Islet of Langerhans (tissue), 1 donor: Measurements from ENCODE around the gene MYH3.
A peak's percentile ranks its signal among the peaks of the same experiment; 100 is the strongest.

Experiments used
- FAIRE-seq: peaks from one replicate; lab custom pipeline; 2011; peaks lifted over from hg19 to GRCh38; lab: Jason Lieb, UNC

Gene MYH3

DNA sequence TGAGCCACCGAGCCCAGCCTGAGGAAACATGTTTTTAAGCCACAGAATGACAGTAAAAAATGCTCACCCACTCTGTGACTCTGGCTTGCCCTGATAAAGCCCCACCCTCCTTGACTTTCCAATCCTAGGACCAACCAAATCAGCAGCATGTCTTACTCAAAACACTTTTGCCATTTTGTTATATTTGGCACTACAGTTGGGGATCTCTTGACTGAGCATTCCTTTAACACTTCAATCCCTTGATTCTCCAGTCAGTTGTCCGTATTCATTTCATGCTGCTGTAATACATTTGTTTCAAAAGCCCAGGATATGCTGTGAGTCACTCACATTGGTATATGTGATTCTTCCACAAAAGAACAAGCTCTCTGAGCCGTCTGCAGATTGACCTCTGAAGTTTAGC, 8.2 kb downstream of the MYH3 start:
- FAIRE-seq: no peak

DNA sequence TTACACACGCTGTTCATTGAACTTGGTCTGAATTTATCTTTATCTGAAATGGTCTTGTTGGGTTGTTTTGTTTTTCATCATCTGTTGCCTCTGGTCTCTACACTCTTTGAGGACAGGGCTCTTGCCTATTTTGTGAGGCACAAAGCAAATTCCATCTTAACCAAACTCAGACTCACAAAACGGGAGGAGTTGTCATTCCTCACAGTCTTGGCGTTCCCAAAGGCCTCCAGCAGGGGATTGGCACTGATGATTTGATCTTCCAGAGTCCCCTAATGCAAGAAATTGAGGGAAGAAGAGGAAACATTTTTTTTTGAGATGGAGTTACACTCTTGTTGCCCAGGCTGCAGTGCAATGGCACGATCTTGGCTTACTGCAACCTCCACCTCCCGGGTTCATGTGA, 8.7 kb downstream of the MYH3 start:
- FAIRE-seq: no peak

DNA sequence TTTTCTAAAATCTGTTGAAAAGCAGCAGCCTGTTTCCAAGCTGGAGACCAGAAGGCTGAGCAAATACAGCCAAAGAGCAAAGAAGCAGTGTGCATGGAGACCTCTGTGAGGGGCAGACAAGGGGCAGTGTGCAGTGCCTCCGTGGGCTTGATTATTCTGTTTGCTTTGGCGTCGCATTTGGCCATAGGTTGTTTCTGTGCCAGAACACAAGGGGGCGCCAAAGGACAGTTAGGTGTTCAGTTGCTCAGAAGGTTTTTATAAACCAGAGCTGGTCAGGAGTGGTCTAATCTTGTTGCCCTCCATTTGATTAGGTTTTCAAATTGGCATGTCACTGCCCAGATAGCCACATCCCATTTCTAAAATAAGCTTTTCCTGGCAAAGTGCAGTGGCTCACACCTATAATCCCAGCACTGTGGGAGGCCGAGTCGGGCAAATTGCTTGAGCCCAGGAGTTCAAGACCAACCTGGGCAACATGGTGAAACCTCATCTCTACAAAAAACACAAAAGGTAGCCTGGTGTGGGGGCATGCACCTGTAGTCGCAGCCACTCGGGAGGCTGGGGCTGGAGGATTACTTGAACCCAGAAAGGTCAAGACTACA, 10.6 kb downstream of the MYH3 start:
- no peak for FAIRE-seq

DNA sequence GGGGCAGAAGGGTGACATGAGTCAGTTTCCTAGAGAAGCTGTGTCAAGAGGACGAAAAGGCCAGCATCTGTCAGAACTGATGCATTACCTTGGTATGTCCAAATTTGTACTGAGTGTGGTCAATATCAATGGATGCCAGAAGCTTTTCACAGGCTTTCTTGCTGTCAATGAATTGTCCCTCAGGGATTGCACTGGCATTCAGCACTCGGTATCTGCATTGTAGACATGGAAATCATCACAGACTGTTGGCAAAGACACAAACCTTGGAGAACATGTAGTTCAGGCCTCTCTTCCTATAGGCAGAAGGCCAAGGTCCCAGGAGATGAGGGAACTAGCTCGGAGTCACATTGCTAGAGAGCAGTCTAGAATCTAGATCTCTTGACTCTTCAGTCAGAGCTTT, 16.6 kb downstream of the MYH3 start:
- FAIRE-seq: no peak

DNA sequence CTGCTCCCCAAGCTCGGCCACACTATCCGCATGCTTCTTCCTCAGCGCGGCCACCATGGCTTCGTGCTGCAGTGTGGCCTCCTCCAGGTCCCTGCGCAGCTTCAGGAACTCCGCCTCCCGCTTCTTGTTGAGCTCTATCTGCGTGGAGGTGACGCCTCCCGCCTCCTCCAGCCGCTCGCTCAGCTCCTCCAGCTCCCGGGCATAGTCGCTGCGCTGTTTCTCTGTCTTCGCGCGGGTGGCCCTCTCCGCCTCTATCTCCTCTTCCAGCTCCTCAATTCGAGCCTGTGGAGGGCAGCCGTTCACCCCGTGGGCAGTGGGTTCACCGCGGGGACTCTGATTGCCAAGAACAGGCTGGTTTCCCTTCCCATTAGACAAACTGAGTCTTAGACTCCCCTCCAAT, 19.0 kb downstream of the MYH3 start:
- no peak for FAIRE-seq

DNA sequence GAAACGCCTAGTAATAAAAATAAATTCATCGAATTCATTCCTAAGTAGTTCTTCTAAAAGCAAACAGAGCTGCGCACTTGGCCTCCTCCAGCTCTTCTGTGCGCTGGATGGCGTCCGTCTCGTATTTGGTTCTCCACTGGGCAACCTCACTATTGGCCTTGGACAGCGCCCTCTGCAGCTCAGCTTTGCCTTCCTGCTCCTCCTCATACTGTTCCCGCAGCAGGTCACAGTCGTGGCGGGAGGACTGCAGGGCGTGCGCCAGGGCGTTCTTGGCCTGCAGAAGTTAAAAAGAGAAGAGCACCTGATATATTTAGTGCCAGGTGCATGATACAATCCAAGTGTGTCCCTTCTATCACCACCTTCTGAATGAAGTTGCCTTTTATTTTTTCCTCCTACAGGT, 21.8 kb downstream of the MYH3 start:
- no peak for FAIRE-seq

DNA sequence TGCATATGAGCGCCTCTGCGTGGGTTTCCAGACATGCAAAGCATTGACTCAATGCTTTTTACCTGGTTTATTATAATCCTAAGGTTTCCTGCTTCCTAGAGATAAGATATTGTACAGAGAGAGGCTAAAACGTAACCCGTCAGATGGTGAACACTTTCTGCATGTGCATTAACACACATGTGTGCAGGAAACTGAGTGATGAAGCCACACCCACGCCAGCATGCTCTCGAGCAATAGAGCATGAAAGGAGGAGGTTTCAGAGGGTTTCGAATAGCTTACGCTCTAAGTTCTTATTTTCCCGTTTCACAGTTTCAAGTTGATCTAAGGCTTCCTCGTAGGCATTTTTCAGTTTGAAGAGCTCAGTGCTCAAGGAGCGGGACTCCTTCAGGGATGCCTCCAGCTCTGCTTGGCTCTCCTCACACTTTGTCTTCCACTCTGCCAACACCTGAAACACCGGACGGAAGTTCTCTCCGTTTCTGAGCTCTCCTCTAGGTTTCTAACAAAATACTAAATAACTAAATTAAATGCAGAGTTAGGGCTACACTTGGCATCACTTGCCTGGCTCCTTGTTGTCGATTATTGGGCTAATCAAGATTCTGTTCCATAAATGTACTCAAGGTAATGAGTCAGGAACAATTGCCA, 23.2 kb downstream of the MYH3 start:
- no peak for FAIRE-seq

DNA sequence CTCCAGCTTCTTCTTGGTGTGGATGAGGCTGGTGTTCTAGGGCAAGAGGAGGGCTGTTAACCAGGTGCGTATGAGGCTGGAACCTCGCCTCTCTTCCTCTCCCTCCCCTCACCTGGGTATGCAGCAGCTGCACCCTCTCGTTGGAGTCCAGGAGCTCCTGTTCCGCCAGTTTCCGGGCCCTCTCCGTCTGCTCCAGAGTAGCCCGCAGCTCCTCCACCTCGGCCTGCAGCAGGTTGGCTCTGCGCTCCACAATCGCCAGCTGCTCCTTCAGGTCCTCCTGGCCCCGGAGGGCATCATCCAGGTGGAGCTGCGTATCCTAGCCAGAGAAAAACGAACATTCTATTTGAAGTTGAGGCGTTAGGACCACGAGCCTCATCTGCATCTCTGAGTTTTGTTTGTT, 25.4 kb downstream of the MYH3 start:
- FAIRE-seq: no peak

DNA sequence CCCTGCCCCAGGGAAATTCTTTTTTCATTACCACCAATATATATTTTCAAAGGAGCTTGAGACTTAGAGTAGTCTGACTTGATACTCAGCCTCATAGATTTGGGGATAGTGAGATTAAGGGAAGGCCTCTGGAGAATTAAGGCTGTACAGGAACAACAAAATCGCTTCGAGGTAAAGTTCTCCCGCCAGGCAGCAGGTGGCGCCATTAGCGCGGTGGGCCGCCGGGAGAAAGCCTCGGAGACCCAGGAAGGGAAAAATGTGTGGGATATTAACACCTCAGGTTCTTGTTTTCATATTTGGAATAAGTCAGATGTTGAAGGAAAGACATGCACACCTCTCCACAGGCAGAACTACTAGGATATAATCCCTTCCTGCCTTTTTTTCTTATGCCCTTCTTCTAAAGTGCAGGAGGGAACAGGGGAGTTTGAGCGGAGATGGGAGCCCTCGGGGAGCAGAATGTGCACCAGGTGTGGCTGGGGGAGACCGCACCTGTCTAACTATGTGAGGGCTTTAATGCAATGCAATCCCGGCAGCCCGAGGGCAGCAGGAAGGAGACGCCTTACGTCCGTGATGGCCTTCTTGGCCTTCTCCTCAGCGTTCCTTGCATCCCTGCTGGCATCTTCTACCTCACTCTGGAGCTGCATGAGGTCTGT, 25.9 kb downstream of the MYH3 start:
- FAIRE-seq: no peak

DNA sequence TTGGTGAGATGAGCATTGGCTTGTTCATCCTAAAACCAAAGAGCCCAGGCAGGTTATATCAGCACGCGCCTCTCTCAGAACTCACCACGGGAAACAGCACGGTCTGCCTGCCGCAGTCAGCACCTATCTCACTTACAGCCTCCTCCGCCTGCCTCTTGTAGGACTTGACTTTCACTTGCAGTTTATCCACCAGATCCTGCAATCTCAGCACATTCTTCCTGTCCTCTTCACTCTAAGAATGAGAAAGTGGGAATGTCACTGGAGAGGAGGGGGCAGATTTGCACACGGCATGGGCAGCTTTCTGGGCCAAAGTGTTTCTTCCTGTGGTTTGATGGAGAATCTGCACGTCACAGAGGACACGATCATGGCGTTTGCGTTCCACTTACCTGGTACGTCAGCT, 27.4 kb downstream of the MYH3 start:
- FAIRE-seq: no peak

DNA sequence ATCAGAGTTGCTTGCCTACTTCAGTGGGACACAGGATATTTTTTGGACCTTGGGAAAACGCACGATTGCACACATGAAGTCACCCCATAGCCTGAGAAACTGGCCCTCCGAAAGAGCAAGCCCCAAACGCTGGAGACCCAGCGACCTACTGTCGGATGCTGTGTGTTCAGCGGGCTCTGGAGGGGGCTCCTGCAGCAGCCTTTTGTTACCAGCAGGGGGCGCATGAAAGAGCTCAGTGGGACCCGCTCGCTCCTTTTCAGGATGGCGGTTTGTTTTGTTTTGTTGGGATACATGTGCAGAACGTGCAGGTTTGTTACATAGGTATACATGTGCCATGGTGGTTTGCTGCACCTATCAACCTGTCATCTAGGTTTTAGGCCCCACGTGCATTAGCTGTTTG, 28.4 kb downstream of the MYH3 start:
- FAIRE-seq: no peak

DNA sequence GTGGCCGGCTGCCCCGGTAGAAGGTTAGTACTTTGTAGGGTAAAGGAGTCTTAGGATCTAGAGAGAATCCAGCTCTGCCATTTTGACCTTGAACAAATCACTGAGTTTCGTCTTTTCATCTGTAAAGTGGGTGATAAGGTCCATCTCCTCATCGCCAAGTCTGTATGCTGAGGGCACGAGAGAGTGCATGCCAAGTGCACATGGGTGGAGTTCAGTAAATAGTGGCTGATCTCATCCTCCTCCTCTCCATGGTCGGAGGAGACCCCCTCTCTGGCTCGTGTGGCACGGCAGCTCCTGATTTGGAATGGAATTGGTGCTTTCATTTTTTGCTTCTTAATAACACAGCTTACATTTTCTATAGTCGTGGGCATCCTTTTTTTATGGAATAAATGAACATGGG, 30.7 kb downstream of the MYH3 start:
- FAIRE-seq: no peak

DNA sequence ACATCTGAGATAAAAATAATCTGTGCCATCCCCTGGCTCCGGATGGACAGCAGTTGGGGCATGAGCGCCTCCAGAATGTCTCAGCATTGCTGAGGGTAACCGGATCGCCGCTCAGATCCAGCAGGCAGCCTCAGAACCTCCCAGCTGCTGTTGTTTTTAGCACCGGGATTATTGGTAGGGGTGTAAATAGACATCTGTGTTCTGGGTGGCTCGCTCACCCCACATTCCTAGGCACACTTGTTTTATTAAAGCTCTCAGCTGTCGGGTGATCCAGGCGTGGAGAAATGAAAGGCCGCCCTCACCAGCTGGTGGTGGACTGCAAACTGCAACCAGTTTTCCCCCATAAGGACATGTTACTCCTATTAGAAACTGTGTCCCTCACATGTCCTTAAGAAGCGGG, 32.1 kb downstream of the MYH3 start:
- no peak for FAIRE-seq

DNA sequence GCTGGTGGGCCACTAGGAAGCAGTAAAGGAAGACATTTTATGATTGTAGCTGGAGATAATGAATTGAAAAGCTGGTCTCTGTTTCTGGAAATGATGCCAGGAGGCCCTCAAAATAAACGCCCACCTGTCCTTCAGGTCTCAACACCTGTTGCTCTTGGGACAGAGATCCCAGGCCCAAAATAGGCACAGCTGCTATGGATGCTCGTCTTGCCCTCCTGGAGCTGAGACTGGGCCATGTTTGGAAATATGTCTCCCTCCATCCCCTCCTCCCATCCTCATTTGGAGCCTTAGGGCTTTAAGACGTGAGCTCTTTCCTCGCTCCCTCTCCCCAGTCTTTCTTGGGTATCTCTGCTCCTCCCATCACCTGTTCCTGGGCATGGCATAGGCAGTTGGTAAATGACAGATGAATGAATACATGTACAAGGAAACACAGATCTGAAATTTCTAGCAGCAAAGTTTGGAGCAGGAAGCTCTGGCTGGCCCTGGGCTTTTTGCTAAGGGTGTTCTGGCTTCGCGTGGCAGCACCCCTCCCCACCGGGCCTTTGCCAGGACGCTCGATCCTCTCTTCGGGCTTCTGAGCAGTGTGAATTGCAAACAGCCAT, 33.3 kb downstream of the MYH3 start:
- FAIRE-seq: no peak

DNA sequence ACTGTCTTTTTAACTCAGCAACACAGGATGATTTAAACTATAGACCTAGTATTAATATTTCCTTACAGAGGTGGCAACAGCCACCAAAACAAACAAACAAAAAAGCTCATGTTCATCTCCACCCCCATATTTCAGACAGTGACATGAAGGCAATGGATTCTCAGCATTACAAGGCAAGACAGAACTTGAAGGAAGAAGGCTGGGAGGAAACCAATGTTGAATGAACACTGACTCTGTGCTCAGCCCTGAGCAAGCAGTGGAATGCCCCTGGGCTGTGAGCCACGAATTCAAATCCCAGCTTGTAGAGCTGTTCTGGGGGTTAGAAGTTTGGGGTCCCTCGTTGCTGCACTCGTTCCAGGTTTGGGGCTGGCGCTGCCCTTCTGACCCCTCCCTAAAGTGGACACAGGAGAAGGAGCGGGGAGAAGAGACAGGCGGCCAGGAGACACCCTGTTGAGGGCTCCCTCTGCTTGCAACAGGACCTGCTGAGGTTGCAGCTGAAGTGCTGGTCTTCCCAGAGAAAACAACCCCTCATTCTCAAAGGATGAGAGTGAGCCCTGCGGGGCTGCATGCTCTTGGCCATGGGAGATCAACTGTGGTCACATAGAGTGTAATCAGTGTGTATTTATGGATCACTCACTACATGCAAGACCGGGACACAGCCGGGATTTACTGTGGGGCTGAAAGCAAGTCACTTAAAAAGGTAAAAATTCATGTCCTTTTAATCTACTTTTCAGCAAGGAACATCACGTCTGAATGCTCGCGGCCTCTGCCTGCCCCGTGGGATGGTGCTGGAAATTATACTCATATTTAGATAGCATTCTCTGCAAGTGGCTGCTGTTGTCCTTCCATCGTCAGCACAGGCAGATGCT, 34.3 kb downstream of the MYH3 start:
- no peak for FAIRE-seq

DNA sequence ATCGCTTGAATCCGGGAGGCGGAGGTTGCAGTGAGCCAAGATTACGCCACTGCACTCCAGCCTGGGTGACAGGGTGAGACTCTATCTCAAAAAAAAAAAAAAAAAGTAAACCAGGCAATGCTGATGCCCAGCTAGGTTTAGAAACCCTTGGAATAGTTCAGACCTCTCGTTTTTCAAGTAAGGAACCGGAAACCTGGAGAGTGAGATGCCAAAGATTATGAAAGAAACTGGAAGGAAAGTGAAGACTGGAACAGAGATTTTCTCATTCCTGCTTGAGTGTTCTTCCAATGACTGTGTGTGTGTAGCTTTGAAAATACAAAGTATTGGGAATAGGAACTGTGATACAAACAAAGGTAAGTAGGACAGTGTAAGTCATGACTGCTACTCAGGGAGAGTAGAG, 35.7 kb downstream of the MYH3 start:
- FAIRE-seq: no peak

DNA sequence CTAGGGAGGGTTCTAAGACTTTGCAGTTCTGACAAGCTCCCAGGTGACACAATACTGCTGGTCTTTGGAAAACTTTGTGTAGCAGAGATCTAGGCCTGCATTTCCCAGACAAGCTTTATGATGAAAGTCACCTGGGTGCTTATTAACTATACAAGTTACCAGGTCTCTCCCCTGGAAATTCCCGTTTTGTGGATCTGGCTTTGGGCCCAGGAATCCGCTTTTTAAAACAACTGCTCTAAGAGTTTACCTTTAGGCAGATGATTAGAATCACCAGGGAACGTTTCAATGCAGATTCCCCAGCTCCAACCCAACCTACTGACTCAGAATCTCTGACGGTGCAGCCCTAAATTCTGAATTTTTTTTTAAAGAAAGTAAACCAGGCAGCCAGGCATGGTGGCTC, 36.3 kb downstream of the MYH3 start:
- FAIRE-seq: no peak

DNA sequence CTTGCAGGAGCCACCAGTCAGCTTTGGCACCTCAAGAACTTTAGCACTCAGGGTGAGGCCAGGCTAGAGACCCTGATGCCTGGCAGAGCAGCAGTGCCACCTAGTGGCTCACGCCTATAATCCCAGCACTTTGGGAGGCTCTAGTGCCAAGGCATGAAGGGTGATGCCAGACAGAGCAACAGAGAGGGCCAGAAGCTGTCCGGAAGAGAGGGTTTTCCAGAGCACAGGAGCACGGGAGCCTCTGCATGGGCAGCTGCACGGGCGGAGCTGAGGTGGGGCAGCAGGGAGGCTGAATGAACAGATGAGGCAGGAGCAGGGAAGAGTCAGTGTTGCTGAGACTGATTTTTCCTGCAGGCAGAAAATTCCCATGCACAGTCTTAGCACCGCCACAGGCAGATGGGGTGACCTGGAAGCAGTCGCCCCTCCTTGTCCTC, 38.9 kb downstream of the MYH3 start:
- no peak for FAIRE-seq

DNA sequence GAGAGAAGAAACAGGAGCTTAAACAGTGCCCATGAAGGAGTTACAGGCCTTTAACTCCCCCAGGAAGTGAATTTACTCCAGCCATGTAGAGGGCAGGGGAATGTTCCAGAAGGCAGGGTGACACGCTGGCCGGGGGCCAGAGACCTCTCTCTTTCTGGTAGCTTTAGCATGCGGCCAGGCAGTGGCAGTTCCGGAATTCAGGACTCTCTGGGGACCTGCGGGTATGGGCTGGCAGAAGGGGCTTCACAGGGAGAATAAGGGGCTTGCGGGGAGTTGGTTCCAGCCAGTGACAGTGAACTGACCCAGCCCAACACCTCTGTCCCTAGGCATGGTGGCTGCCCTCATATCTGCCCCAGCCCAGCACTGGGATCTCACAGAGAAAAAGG, 40.0 kb downstream of the MYH3 start:
- FAIRE-seq: no peak

DNA sequence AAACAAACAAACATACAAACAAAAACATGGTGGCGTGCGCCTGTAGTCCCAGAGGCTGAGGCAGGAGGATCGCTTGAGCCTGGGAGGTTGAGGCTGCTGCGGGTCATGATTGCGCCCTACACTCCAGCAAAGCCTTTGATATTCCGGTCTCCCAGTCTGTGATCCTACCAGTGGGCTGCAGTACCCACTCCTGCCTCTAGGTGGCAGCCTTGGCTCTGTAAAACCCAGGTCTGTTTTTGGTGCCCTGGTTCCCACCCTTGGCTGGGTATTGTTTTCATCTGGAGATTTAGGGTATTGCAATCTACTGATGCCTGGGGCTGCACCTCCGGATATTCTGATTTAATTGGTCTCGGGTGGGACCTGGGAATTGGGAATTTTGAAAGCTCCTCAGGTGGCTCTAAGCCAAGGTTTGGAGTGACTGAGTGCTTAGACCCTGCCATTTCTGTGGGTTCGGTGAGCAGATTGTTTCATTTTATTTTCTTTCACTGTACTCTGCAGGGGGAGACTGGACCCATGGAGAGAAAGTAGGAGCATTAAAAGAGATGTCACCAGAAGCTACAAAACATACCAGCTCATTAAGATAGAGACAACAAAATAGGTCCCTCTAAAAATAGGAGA, 40.5 kb downstream of the MYH3 start:
- peak; percentile 27 for FAIRE-seq

DNA sequence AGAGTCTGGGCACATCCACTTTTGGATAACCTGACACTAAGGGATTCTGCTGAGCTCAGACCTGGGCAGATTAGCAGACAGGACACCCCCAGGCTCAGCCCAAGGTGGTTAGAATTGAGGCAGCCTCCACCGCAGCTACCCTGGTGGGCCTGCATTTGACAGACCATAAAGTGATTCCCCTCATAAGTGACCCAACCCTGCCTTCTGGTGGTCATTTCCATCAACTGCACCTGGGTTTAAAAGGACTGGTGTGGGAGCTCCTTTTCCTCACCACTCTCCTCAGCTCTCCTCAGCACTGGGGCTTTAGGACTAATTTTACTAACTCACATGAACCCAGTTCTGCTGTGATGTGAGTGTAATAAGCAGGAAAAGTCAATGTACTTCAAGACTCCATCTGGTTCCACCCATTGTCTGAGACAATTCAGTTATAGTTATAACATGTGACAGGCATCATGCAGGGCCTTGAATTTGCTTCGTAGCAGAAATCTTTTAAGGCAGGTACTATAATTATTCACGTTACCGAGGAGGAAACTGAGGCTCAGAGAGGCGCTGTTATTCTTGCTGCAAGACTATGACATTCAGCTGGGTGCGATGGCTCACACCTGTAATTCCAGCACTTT, 42.5 kb downstream of the MYH3 start:
- no peak for FAIRE-seq
